Lung (tissue), 12 donors: ENCODE data around the gene FAM217B. TPM values are rescaled to one million over a fixed set of nuclear protein-coding genes. Genes with fewer than 3 reads are reported as not detected.

ENCODE experiments used
- ATAC-seq: fragments of 200-7000 bp; cut with Tn5 transposase; one replicate; pipeline ENCODE4 v1.9.1; 2020; ENCODE audit warnings: moderate number of reproducible peaks; ENCODE audit not compliant: insufficient read depth, low FRiP score
- DNase-seq, 3 donors: peaks; one replicate each; pipeline ENCODE4 v3.0.0-alpha.2; 2013 to 2017
- H3K27ac ChIP-seq, 2 donors: one replicate each; pipeline ENCODE4 v1.5.1; 2013; ENCODE audit warnings: mild to moderate bottlenecking in 2 of 2, moderate library complexity in 2 of 2, control low read depth in 1 of 2, inconsistent platforms in 1 of 2, low read depth in 1 of 2, low read length in 1 of 2
- H3K27me3 ChIP-seq, 3 donors: one replicate each; pipeline ENCODE4 v1.5.1; 2013; ENCODE audit warnings: low read length in 2 of 3; ENCODE audit not compliant: control insufficient read depth in 3 of 3, insufficient read depth in 3 of 3
- H3K36me3 ChIP-seq, 4 donors: one replicate each; pipeline ENCODE4 v1.5.1; 2013; ENCODE audit warnings: low read length in 4 of 4, mild to moderate bottlenecking in 1 of 4, moderate library complexity in 1 of 4; ENCODE audit not compliant: control insufficient read depth in 4 of 4, insufficient read depth in 4 of 4
- H3K4me1 ChIP-seq, 5 donors: one replicate each; pipeline ENCODE4 v1.5.1; 2013; ENCODE audit warnings: low read length in 5 of 5, mild to moderate bottlenecking in 2 of 5, moderate library complexity in 1 of 5; ENCODE audit not compliant: control insufficient read depth in 5 of 5, insufficient read depth in 5 of 5
- H3K4me3 ChIP-seq: one replicate; pipeline ENCODE4 v1.5.1; 2013; ENCODE audit warnings: mild to moderate bottlenecking, control low read depth, moderate library complexity
- H3K9ac ChIP-seq, 2 donors: one replicate each; pipeline ENCODE4 v1.5.1; 2013; ENCODE audit warnings: low read length in 2 of 2, control low read depth in 1 of 2; ENCODE audit not compliant: insufficient read depth in 1 of 2
- H3K9me3 ChIP-seq, 4 donors: one replicate each; pipeline ENCODE4 v1.5.1; 2013; ENCODE audit warnings: low read length in 3 of 4, mild to moderate bottlenecking in 1 of 4, moderate library complexity in 1 of 4; ENCODE audit not compliant: control insufficient read depth in 4 of 4, insufficient read depth in 3 of 4
- CTCF ChIP-seq: IDR thresholded peaks from 2 replicates; pipeline ENCODE4 v1.5.1; 2012; ENCODE audit warnings: mild to moderate bottlenecking; ENCODE audit errors: control extremely low read depth, extremely low read depth
- WGBS, 2 donors: extraction: QIAGEN DNeasy Blood & Tissue Kit; methylation state at CpG; one replicate each; pipeline ENCODE4 v1.1.7; 2013; 5-methylcytosine and 5-hydroxymethylcytosine counted together
- polyA plus RNA-seq, 2 donors: library from polyadenylated mRNA; stranded (reverse); fragments of 200-250 nt; gene quantifications; one replicate each; pipeline ENCODE4 v1.2.1, GENCODE V29; 2013
- total RNA-seq, 2 donors: library from RNA; depleted of rRNA in 1 of 2; stranded (reverse); fragments of >200 nt in 1 of 2; gene quantifications; one replicate each; pipeline ENCODE4 v1.2.1, GENCODE V29; 2014 to 2021
- donor health status: control.
- donor health status: control.
- donor health status: Bipolar disorder and iron deficiency.
- donor health status: healthy.
- donor health status: DM: yes; HTN: yes; CAD: no.

The FAM217B gene
- total and polyA plus RNA-seq, 4 donors = 4.9 to 18.5 (median 10.2) TPM

- Histone ChIP-seq H3K4me3 (no peak overlapping the region), H3K36me3 (peaks cover 0 to 18% (median 8%) of the 10 kb centered on the region in 4 donors), H3K9ac (no peak overlapping the region), H3K9me3 (no peaks in the 10 kb centered on the region), H3K27me3 (no peaks in the 10 kb centered on the region), H3K27ac (no peak overlapping the region), H3K4me1 (peaks cover 8 to 65% (median 24%) of the 10 kb centered on the region in 5 donors)
- no peak for ATAC-seq
- TF ChIP-seq CTCF = no peak
- 75 to 82% methylated on average over 2 of the region's 2 CpGs for WGBS, 2 donors
- no peak for DNase-seq
These were observed 2.1 kb downstream of the FAM217B start for GRCh38 chr20:59942245-59942644.

GRCh38 chr20:59944726-59945125 lies 4.5 kb downstream of the FAM217B start:
- TF ChIP-seq CTCF = no peak
- 87 to 91% methylated on average over 7 of the region's 7 CpGs for WGBS, 2 donors
- DNase-seq (no peak), ATAC-seq (no peak)
- no peak overlapping the region for H3K27ac ChIP-seq
- H3K9ac ChIP-seq = no peak overlapping the region
- H3K36me3 ChIP-seq = peaks cover 0 to 21% (median 8%) of the 10 kb centered on the region in 4 donors
- no peak overlapping the region for H3K4me3 ChIP-seq
- H3K27me3 ChIP-seq = no peaks in the 10 kb centered on the region
- H3K4me1 ChIP-seq = peaks cover 0 to 58% (median 14%) of the 10 kb centered on the region in 5 donors
- H3K9me3 ChIP-seq = no peaks in the 10 kb centered on the region

- peaks cover 0 to 58% (median 14%) of the 10 kb centered on the region in 5 donors for H3K4me1 ChIP-seq
- H3K4me3 ChIP-seq = no peak overlapping the region
- 61 to 76% methylated on average over 3 of the region's 3 CpGs for WGBS, 2 donors
- no peaks in the 10 kb centered on the region for H3K9me3 ChIP-seq
- H3K27me3 ChIP-seq = no peaks in the 10 kb centered on the region
- no peak overlapping the region for H3K27ac ChIP-seq
- no peak for TF ChIP-seq CTCF
- no peak overlapping the region for H3K9ac ChIP-seq
- ATAC-seq = no peak
- H3K36me3 ChIP-seq = peaks cover 0 to 21% (median 8%) of the 10 kb centered on the region in 4 donors
- DNase-seq = no peak
These were observed 5.0 kb downstream of the FAM217B start for GRCh38 chr20:59945175-59945574.

GRCh38 chr20:59945731-59946130 lies 5.5 kb downstream of the FAM217B start:
- H3K27me3 ChIP-seq = no peaks in the 10 kb centered on the region
- H3K4me3 ChIP-seq = no peak overlapping the region
- WGBS, 2 donors = 84 to 92% methylated on average over 2 of the region's 2 CpGs
- TF ChIP-seq CTCF = no peak
- H3K36me3 ChIP-seq = peaks cover 0 to 21% (median 8%) of the 10 kb centered on the region in 4 donors
- no peaks in the 10 kb centered on the region for H3K9me3 ChIP-seq
- no peak overlapping the region for H3K9ac ChIP-seq
- DNase-seq (no peak), ATAC-seq (no peak)
- peaks cover 0 to 58% (median 14%) of the 10 kb centered on the region in 5 donors for H3K4me1 ChIP-seq
- H3K27ac ChIP-seq = peak overlapping the region in 1 of 2 donors; percentile 33
